IMR-90 (cell line): ENCODE results near the gene RAB11FIP4. TPM values are rescaled to one million over a fixed set of nuclear protein-coding genes. Genes with fewer than 3 reads are reported as not detected.

Experiments
- ATAC-seq: fragments of 200-7000 bp; cut with Tn5 transposase; 2 replicates; pipeline ENCODE4 v1.9.1; 2020; ENCODE audit warnings: low read depth, mild to moderate bottlenecking, moderate library complexity
- BruUV-seq: library from RNA; stranded (reverse); fragments of 400-500 nt; replicated peaks from 2 replicates; lab custom pipeline; 2021; lab: Mats Ljungman, UMichigan
- CTCF ChIA-PET: fragments of 300-600 bp; formaldehyde crosslinking; extraction: SDS; loops from one replicate; lab custom pipeline; 2021; ENCODE audit warnings: antibody characterized with exemption; lab: Yijun Ruan, JAX
- POLR2A ChIA-PET: fragments of 300-600 bp; sonication (Branson Sonifier 250); formaldehyde crosslinking; loops from one replicate; lab custom pipeline; 2022; ENCODE audit warnings: antibody characterized with exemption; ENCODE audit not compliant: unreplicated experiment; lab: Charles Lee
- DNase-seq: peaks from one replicate; pipeline ENCODE4 v3.0.0; 2013
- H2AFZ ChIP-seq: replicated peaks from 2 replicates; pipeline ENCODE3; 2013; ENCODE audit warnings: low read length, mild to moderate bottlenecking; ENCODE audit not compliant: poor library complexity
- H2AK5ac ChIP-seq: 2 replicates; pipeline ENCODE4 v1.6.1; 2013; ENCODE audit warnings: low read depth, low read length, inconsistent platforms
- H2AK9ac ChIP-seq: replicated peaks from 2 replicates; pipeline ENCODE3; 2013; ENCODE audit warnings: mild to moderate bottlenecking, low read depth, low read length, moderate library complexity; ENCODE audit not compliant: poor library complexity
- H2BK120ac ChIP-seq: 2 replicates; pipeline ENCODE4 v1.6.1; 2013; ENCODE audit warnings: low read depth, low read length, inconsistent platforms
- H2BK15ac ChIP-seq: 3 replicates; pipeline ENCODE4 v1.6.1; 2013; ENCODE audit warnings: low read depth, low read length, inconsistent platforms
- H2BK20ac ChIP-seq: 2 replicates; pipeline ENCODE4 v1.6.1; 2013; ENCODE audit warnings: low read depth, mild to moderate bottlenecking, inconsistent platforms, low read length, moderate library complexity
- H2BK5ac ChIP-seq: 2 replicates; pipeline ENCODE4 v1.6.1; 2013; ENCODE audit warnings: mild to moderate bottlenecking, low read depth, low read length, inconsistent platforms; ENCODE audit not compliant: poor library complexity, severe bottlenecking
- H3K14ac ChIP-seq: replicated peaks from 2 replicates; pipeline ENCODE4 v1.6.1; 2013; ENCODE audit warnings: low read depth, low read length, inconsistent platforms
- H3K18ac ChIP-seq: 2 replicates; pipeline ENCODE4 v1.6.1; 2013; ENCODE audit warnings: low read depth, low read length, control low read depth
- H3K23ac ChIP-seq: 2 replicates; pipeline ENCODE4 v1.6.1; 2013; ENCODE audit warnings: low read depth, low read length, inconsistent platforms
- H3K27ac ChIP-seq: 2 replicates; pipeline ENCODE4 v1.5.1; 2013; ENCODE audit warnings: mild to moderate bottlenecking, control low read depth, low read length; ENCODE audit not compliant: insufficient read depth
- H3K27me3 ChIP-seq: 2 replicates; pipeline ENCODE4 v1.6.1; 2013; ENCODE audit warnings: low read length; ENCODE audit not compliant: control insufficient read depth, insufficient read depth
- H3K36me3 ChIP-seq: 2 replicates; pipeline ENCODE4 v1.6.1; 2013; ENCODE audit warnings: low read length, mixed read lengths; ENCODE audit not compliant: control insufficient read depth, insufficient read depth
- H3K4ac ChIP-seq: 2 replicates; pipeline ENCODE4 v1.6.1; 2013; ENCODE audit warnings: low read depth, low read length, inconsistent platforms
- H3K4me1 ChIP-seq: 2 replicates; pipeline ENCODE4 v1.6.1; 2013; ENCODE audit warnings: low read length, mixed read lengths; ENCODE audit not compliant: control insufficient read depth, insufficient read depth
- H3K4me2 ChIP-seq: 2 replicates; pipeline ENCODE4 v1.6.1; 2013; ENCODE audit warnings: low read depth, mild to moderate bottlenecking, control low read depth, low read length, moderate library complexity
- H3K4me3 ChIP-seq: 2 replicates; pipeline ENCODE4 v1.5.1; 2013; ENCODE audit warnings: low read depth, mild to moderate bottlenecking, control low read depth, low read length, moderate library complexity; ENCODE audit not compliant: insufficient read depth
- H3K56ac ChIP-seq: 2 replicates; pipeline ENCODE4 v1.6.1; 2013; ENCODE audit warnings: low read length, inconsistent platforms; ENCODE audit not compliant: insufficient read depth; ENCODE audit errors: extremely low read depth
- H3K79me1 ChIP-seq, 2 experiments: 2 replicates each; pipeline ENCODE4 v1.6.1; 2013; ENCODE audit warnings: low read length in 2 of 2, inconsistent platforms in 1 of 2, low read depth in 1 of 2
- H3K9ac ChIP-seq: 2 replicates; pipeline ENCODE4 v1.6.1; 2013; ENCODE audit warnings: low read depth, low read length, control low read depth
- H3K9me1 ChIP-seq: 2 replicates; pipeline ENCODE4 v1.6.1; 2013; ENCODE audit warnings: low read length, inconsistent platforms; ENCODE audit not compliant: insufficient read depth
- H3K9me3 ChIP-seq: 2 replicates; pipeline ENCODE4 v1.6.1; 2013; ENCODE audit warnings: low read length; ENCODE audit not compliant: control insufficient read depth, insufficient read depth
- H4K20me1 ChIP-seq: 2 replicates; pipeline ENCODE4 v1.6.1; 2013; ENCODE audit warnings: low read length, inconsistent platforms; ENCODE audit not compliant: insufficient read depth
- H4K5ac ChIP-seq: 2 replicates; pipeline ENCODE4 v1.6.1; 2013; ENCODE audit warnings: mild to moderate bottlenecking, low read depth, low read length, control low read depth
- H4K8ac ChIP-seq, 2 experiments: 2 replicates each; pipeline ENCODE4 v1.6.1; 2013; ENCODE audit warnings: low read depth in 2 of 2, low read length in 2 of 2, control low read depth in 1 of 2, inconsistent platforms in 1 of 2
- H4K91ac ChIP-seq: 2 replicates; pipeline ENCODE4 v1.6.1; 2013; ENCODE audit warnings: low read depth, low read length, inconsistent platforms; ENCODE audit not compliant: insufficient read depth
- BHLHE40 ChIP-seq: fragments of 150-350 bp; IDR thresholded peaks from 2 replicates; pipeline ENCODE4 v1.6.1; 2016; ENCODE audit warnings: mild to moderate bottlenecking, low read depth, low read length
- CEBPB ChIP-seq: IDR thresholded peaks from 2 replicates; pipeline ENCODE4 v1.6.1; 2012; ENCODE audit warnings: low read depth, low read length, improper control_type of control experiment
- CHD1 ChIP-seq: IDR thresholded peaks from 2 replicates; pipeline ENCODE4 v1.6.1; 2012; ENCODE audit warnings: low read depth, low read length, improper control_type of control experiment
- FOS ChIP-seq: fragments of 150-350 bp; IDR thresholded peaks from 2 replicates; pipeline ENCODE4 v1.6.1; 2016; ENCODE audit warnings: low read depth, low read length
- MAFK ChIP-seq: IDR thresholded peaks from 2 replicates; pipeline ENCODE4 v1.6.1; 2012; ENCODE audit warnings: low read depth, low read length, improper control_type of control experiment
- MAZ ChIP-seq: IDR thresholded peaks from 2 replicates; pipeline ENCODE4 v1.6.1; 2012; ENCODE audit warnings: low read depth, mild to moderate bottlenecking, low read length, improper control_type of control experiment, moderate library complexity, borderline replicate concordance
- MXI1 ChIP-seq: IDR thresholded peaks from 2 replicates; pipeline ENCODE4 v1.6.1; 2012; ENCODE audit warnings: low read depth, mild to moderate bottlenecking, low read length, moderate library complexity, borderline replicate concordance
- NFE2L2 ChIP-seq: fragments of 150-350 bp; IDR thresholded peaks from 2 replicates; pipeline ENCODE4 v1.6.1; 2016; ENCODE audit warnings: low read depth, mild to moderate bottlenecking, low read length
- POLR2A ChIP-seq: IDR thresholded peaks from 2 replicates; pipeline ENCODE4 v1.6.1; 2012; ENCODE audit warnings: mild to moderate bottlenecking, low read depth, low read length
- RAD21 ChIP-seq: IDR thresholded peaks from 2 replicates; pipeline ENCODE4 v1.6.1; 2012; ENCODE audit warnings: low read length, improper control_type of control experiment
- RCOR1 ChIP-seq: IDR thresholded peaks from 2 replicates; pipeline ENCODE4 v1.6.1; 2012; ENCODE audit warnings: mild to moderate bottlenecking, low read length, improper control_type of control experiment; ENCODE audit not compliant: insufficient replicate concordance
- RFX5 ChIP-seq: IDR thresholded peaks from 2 replicates; pipeline ENCODE4 v1.8.0; 2012; ENCODE audit warnings: low read depth, mild to moderate bottlenecking, low read length, moderate library complexity
- SMC3 ChIP-seq: fragments of 150-350 bp; IDR thresholded peaks from 2 replicates; pipeline ENCODE4 v1.6.1; 2016; ENCODE audit warnings: low read depth, mild to moderate bottlenecking, antibody characterized with exemption, low read length, moderate library complexity
- WGBS, 2 experiments: methylation state at CpG; one replicate each; pipeline versions ENCODE4 v1.1.5 to v1.1.7; 2013; ENCODE audit warnings: missing lambda C conversion rate in 2 of 2; ENCODE audit not compliant: insufficient read length in 1 of 2; ENCODE audit errors: extremely low coverage in 2 of 2; 5-methylcytosine and 5-hydroxymethylcytosine counted together
- dilution Hi-C: fragments of 300-500 bp; cut with HindIII; formaldehyde crosslinking; loops from one replicate; pipeline ENCODE4 v1.14.3; 2018; ENCODE audit warnings: low sequenced_read_pairs; ENCODE audit not compliant: unreplicated experiment
- in situ Hi-C: fragments of 300-500 bp; cut with MboI; formaldehyde crosslinking; loops from 3 replicates; pipeline ENCODE4 v1.14.3; 2019; ENCODE audit warnings: low sequenced_read_pairs, inconsistent platforms, mixed read lengths
- intact Hi-C: fragments of 100-400 bp; cut with micrococcal nuclease; formaldehyde crosslinking; loops from 2 replicates; pipeline ENCODE4 v1.10.0; 2022
- polyA plus RNA-seq, 3 experiments: library from polyadenylated mRNA; depleted of rRNA; stranded (reverse); fragments of >200 nt; gene quantifications; 2 replicates each; pipeline ENCODE4 v1.2.3, GENCODE V29; 2012; ENCODE audit warnings: low replicate concordance in 1 of 3
- total RNA-seq: library from RNA; depleted of rRNA; stranded (reverse); fragments of >200 nt; gene quantifications from 2 replicates; pipeline ENCODE4 v1.2.3, GENCODE V29; 2012
- TF ChIP-seq, protein P1 (sequence below): conservative IDR thresholded peaks from 2 replicates; pipeline ENCODE4 v1.5.1; 2012; ENCODE audit warnings: mild to moderate bottlenecking, low read depth, low read length, improper control_type of control experiment
- TF ChIP-seq, protein P2 (sequence below): fragments of 150-350 bp; IDR thresholded peaks from 2 replicates; pipeline ENCODE4 v1.6.1; 2016; ENCODE audit warnings: low read depth, mild to moderate bottlenecking, low read length, moderate library complexity, borderline replicate concordance
- TF ChIP-seq, protein P3 (sequence below): fragments of 150-350 bp; IDR thresholded peaks from 2 replicates; pipeline ENCODE4 v1.6.1; 2017; ENCODE audit warnings: mild to moderate bottlenecking, antibody characterized with exemption, low read length, low read depth

The RAB11FIP4 gene
- total and polyA plus RNA-seq, 2 of the 4 experiments (the other 2 are of a cell fraction): 0.68 to 1.1 TPM

DNA sequence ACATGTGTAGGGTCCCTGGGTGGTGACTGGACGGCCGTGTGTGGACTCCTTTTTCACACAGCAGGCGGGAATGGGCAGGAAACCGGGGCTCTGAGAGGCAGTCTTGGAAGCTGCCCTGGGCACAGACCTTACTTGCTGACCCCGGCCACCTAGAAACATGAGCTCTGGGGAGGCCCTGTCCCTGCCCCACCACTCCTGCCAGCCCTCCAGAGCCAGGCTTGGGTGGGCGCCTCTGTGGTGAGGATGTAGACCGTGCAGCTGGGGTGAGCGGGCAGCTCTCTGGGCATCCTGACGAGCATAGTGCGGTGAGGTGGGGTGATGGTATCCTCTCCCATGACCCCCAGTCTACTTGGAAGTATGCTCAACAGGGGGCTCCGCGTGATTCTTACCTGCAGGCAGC is 121.3 kb downstream of the RAB11FIP4 start:
- TF ChIP-seq RCOR1: no peak
- TF ChIP-seq MAFK: no peak
- TF ChIP-seq SMC3: no peak
- no peak for TF ChIP-seq POLR2A
- TF ChIP-seq NFE2L2: no peak
- no peak for TF ChIP-seq RFX5
- no peak for TF ChIP-seq MAZ
- no peak for TF ChIP-seq FOS
- TF ChIP-seq MXI1: no peak
- no peak for TF ChIP-seq CEBPB
- TF ChIP-seq BHLHE40: no peak
- TF ChIP-seq, protein P1, sequence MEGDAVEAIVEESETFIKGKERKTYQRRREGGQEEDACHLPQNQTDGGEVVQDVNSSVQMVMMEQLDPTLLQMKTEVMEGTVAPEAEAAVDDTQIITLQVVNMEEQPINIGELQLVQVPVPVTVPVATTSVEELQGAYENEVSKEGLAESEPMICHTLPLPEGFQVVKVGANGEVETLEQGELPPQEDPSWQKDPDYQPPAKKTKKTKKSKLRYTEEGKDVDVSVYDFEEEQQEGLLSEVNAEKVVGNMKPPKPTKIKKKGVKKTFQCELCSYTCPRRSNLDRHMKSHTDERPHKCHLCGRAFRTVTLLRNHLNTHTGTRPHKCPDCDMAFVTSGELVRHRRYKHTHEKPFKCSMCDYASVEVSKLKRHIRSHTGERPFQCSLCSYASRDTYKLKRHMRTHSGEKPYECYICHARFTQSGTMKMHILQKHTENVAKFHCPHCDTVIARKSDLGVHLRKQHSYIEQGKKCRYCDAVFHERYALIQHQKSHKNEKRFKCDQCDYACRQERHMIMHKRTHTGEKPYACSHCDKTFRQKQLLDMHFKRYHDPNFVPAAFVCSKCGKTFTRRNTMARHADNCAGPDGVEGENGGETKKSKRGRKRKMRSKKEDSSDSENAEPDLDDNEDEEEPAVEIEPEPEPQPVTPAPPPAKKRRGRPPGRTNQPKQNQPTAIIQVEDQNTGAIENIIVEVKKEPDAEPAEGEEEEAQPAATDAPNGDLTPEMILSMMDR: no peak
- TF ChIP-seq, protein P2, sequence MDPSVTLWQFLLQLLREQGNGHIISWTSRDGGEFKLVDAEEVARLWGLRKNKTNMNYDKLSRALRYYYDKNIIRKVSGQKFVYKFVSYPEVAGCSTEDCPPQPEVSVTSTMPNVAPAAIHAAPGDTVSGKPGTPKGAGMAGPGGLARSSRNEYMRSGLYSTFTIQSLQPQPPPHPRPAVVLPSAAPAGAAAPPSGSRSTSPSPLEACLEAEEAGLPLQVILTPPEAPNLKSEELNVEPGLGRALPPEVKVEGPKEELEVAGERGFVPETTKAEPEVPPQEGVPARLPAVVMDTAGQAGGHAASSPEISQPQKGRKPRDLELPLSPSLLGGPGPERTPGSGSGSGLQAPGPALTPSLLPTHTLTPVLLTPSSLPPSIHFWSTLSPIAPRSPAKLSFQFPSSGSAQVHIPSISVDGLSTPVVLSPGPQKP: no peak
- TF ChIP-seq RAD21: no peak
- TF ChIP-seq CHD1: no peak
- TF ChIP-seq, protein P3, sequence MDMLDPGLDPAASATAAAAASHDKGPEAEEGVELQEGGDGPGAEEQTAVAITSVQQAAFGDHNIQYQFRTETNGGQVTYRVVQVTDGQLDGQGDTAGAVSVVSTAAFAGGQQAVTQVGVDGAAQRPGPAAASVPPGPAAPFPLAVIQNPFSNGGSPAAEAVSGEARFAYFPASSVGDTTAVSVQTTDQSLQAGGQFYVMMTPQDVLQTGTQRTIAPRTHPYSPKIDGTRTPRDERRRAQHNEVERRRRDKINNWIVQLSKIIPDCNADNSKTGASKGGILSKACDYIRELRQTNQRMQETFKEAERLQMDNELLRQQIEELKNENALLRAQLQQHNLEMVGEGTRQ: no peak
- no peaks in the 10 kb centered on the region for H3K9me3 ChIP-seq
- H2AK9ac ChIP-seq: no peak overlapping the region
- peaks cover 4% of the 10 kb centered on the region; the same call in 1 of the 2 replicates for H3K4me1 ChIP-seq
- intact Hi-C loops (no loop called here), dilution Hi-C loops (no loop called here), in situ Hi-C loops (no loop called here)
- H3K4me2 ChIP-seq: no peak overlapping the region
- peaks cover 17% of the 10 kb centered on the region; the same call in 1 of the 2 replicates for H3K27me3 ChIP-seq
- no peak overlapping the region for H3K14ac ChIP-seq
- ChIA-PET POLR2A (no interaction called here), CTCF (interaction anchor here (0.7 kb wide), 1 partner anchor 12 kb away, joined by 3 read pairs; no protein-coding TSS in a partner anchor)
- H3K79me1 ChIP-seq: no peaks in the 10 kb centered on the region
- no peak overlapping the region for H3K18ac ChIP-seq
- DNase-seq: no peak
- no peak overlapping the region for H3K9ac ChIP-seq
- no peak overlapping the region for H3K27ac ChIP-seq
- H3K4ac ChIP-seq: no peak overlapping the region
- H3K9me1 ChIP-seq: no peaks in the 10 kb centered on the region; the same call in 1 of the 2 replicates
- no peak overlapping the region for H2AFZ ChIP-seq
- H2BK5ac ChIP-seq: no peak overlapping the region
- no peak overlapping the region for H4K5ac ChIP-seq
- H2AK5ac ChIP-seq: no peak overlapping the region
- H2BK20ac ChIP-seq: no peak overlapping the region
- H3K56ac ChIP-seq: no peak overlapping the region
- H3K36me3 ChIP-seq: no peaks in the 10 kb centered on the region
- H4K20me1 ChIP-seq: no peaks in the 10 kb centered on the region
- no peak overlapping the region for H2BK120ac ChIP-seq
- ATAC-seq: no peak
- H2BK15ac ChIP-seq: no peak overlapping the region
- no peak overlapping the region for H3K4me3 ChIP-seq
- no peak overlapping the region for H3K23ac ChIP-seq
- no peak overlapping the region for H4K91ac ChIP-seq
- no peak overlapping the region for H4K8ac ChIP-seq
- no TSS peak for BruUV-seq
- 76% methylated on average over 3 of the region's 12 CpGs; no CpG with 5 or more reads in 1 of the 2 experiments for WGBS, 2 experiments
